Immature natural killer cell (primary cell): ENCODE measurements around the gene PLSCR5. TPM values are rescaled to one million over a fixed set of nuclear protein-coding genes. Genes with fewer than 3 reads are reported as not detected.

Experiments used
- DNase-seq, 3 donors: peaks; one replicate each; pipeline ENCODE4 v3.0.0; 2022; ENCODE audit warnings: mixed read lengths in 1 of 3
- H3K27ac Mint-ChIP-seq, 6 donors: one replicate each; pipeline ENCODE4 v1.8.0; 2020; ENCODE audit warnings: mixed read lengths in 6 of 6, mild to moderate bottlenecking in 5 of 6, inconsistent platforms in 4 of 6, moderate library complexity in 3 of 6
- H3K27me3 Mint-ChIP-seq, 3 donors: one replicate each; pipeline ENCODE4 v1.8.0; 2020 to 2021; ENCODE audit warnings: low read depth in 3 of 3, mild to moderate bottlenecking in 3 of 3, mixed read lengths in 3 of 3, moderate library complexity in 3 of 3, inconsistent platforms in 1 of 3
- H3K36me3 Mint-ChIP-seq, 3 donors: one replicate each; pipeline ENCODE4 v1.8.0; 2020; ENCODE audit warnings: mixed read lengths in 3 of 3, inconsistent platforms in 2 of 3, mild to moderate bottlenecking in 2 of 3
- H3K4me1 Mint-ChIP-seq, 2 donors: one replicate each; pipeline ENCODE4 v1.8.0; 2020; ENCODE audit warnings: inconsistent platforms in 2 of 2, mild to moderate bottlenecking in 2 of 2, mixed read lengths in 2 of 2, moderate library complexity in 1 of 2
- H3K4me3 Mint-ChIP-seq, 5 donors: one replicate each; pipeline ENCODE4 v1.8.0; 2020; ENCODE audit warnings: mild to moderate bottlenecking in 5 of 5, mixed read lengths in 5 of 5, inconsistent platforms in 3 of 5, moderate library complexity in 3 of 5
- H3K9me3 Mint-ChIP-seq, 6 donors: one replicate each; pipeline ENCODE4 v1.8.0; 2020; ENCODE audit warnings: mild to moderate bottlenecking in 6 of 6, mixed read lengths in 6 of 6, inconsistent platforms in 4 of 6, moderate library complexity in 3 of 6
- polyA plus RNA-seq, 3 donors: library from polyadenylated mRNA; unstranded; fragments of 300-500 nt; fragmentation: Illumina TruSeq; gene quantifications; one replicate each; pipeline ENCODE4 v1.2.3, GENCODE V29; 2021

PLSCR5 gene, protein sequence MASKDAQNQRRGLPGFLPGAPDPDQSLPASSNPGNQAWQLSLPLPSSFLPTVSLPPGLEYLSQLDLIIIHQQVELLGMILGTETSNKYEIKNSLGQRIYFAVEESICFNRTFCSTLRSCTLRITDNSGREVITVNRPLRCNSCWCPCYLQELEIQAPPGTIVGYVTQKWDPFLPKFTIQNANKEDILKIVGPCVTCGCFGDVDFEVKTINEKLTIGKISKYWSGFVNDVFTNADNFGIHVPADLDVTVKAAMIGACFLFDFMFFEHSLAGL
- not detected for polyA plus RNA-seq

DNA sequence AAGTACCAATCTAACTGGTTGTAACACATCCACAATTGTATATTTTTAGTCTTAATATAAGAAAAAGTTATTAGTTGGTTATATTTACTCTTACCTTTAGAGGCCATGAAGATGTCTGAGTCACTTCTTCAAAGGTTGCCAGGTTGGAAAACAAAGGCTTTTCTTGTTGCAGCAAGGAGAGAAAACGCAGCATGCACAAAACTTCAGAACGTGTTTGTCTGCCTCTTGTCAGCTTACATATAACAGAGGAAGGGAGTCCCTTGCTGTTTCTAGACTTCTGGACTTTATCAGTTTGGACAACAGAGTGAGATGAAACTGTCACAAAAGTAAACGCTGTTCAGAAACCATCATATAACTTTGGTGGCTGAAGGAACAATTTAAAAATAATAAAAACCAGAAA is at the start of gene PLSCR5:
Gene PLSCR5, minus strand, starts transcription at position 241 of the 400 bp plus-strand sequence. Its CDS starts 134 bp downstream, at position 107.
- Mint-ChIP-seq H3K9me3 (peaks cover 0 to 3% (median 0%) of the 10 kb centered on the region in 6 donors), H3K4me3 (no peak within 1 kb of the TSS), H3K27me3 (no peaks in the 10 kb centered on the region), H3K27ac (no peak within 1 kb of the TSS), H3K4me1 (no peaks in the 10 kb centered on the region), H3K36me3 (no peaks in the 10 kb centered on the region)
- no peak for DNase-seq

DNA sequence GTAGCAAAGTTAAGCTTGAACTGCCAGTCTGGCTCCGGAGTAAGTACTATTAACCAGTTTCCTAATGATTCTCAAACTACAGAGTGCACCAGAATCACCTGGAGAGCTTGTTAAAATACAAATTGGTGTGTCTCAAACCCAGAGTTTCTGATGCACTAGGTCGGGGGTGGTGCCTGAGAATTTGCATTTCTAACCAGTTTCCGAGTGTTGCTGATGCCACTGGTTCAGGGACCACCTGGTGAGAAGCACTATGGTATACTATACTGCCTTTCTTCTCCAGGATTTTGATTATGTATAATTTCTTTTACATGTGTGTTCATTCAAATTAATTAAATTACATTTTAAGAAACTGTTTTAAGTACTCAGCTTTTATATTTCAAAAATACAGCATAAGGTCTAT is 48.8 kb upstream of the PLSCR5 start:
- no peak for DNase-seq
- no peaks in the 10 kb centered on the region for H3K27me3 Mint-ChIP-seq
- peaks cover 0 to 5% (median under 1%) of the 10 kb centered on the region in 6 donors for H3K9me3 Mint-ChIP-seq
- no peak overlapping the region for H3K27ac Mint-ChIP-seq
- H3K36me3 Mint-ChIP-seq: no peaks in the 10 kb centered on the region
- no peaks in the 10 kb centered on the region for H3K4me1 Mint-ChIP-seq
- no peak overlapping the region for H3K4me3 Mint-ChIP-seq

- H3K4me1 Mint-ChIP-seq: no peaks in the 10 kb centered on the region
- no peak overlapping the region for H3K27ac Mint-ChIP-seq
- no peaks in the 10 kb centered on the region for H3K36me3 Mint-ChIP-seq
- no peaks in the 10 kb centered on the region for H3K27me3 Mint-ChIP-seq
- H3K4me3 Mint-ChIP-seq: no peak overlapping the region
- no peaks in the 10 kb centered on the region for H3K9me3 Mint-ChIP-seq
- DNase-seq: no peak
These were observed 45.7 kb upstream of the PLSCR5 start for GRCh38 chr3:146650691-146651442.

DNA sequence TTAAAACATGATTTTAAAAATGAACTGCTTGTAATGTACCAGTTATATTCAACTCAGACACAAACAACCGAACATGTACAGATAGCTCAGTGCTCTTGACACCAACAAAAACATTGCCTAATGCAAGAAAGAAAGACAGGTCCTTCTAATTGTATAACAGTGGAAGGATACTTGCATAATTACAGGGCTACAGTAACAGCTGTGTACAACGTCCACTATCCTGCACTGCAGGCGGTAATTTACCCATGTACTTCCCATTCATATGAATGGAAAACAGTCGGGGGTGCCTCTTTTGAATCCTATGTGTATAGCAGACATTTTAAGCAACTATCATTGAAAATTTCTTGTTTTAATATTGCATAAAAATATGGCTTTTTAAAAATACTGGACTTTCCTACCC is 41.1 kb upstream of the PLSCR5 start:
- peaks cover 0 to 2% (median 0%) of the 10 kb centered on the region in 3 donors for H3K27me3 Mint-ChIP-seq
- DNase-seq: no peak
- H3K4me1 Mint-ChIP-seq: no peaks in the 10 kb centered on the region
- H3K9me3 Mint-ChIP-seq: no peaks in the 10 kb centered on the region
- H3K4me3 Mint-ChIP-seq: no peak overlapping the region
- no peak overlapping the region for H3K27ac Mint-ChIP-seq
- no peaks in the 10 kb centered on the region for H3K36me3 Mint-ChIP-seq

GRCh38 chr3:146640955-146641867 is 36.1 kb upstream of the PLSCR5 start:
- DNase-seq: peak in 2 of 3 donors; percentile 3 to 5
- no peaks in the 10 kb centered on the region for H3K9me3 Mint-ChIP-seq
- H3K4me3 Mint-ChIP-seq: no peak overlapping the region
- H3K36me3 Mint-ChIP-seq: no peaks in the 10 kb centered on the region
- H3K4me1 Mint-ChIP-seq: no peaks in the 10 kb centered on the region
- no peak overlapping the region for H3K27ac Mint-ChIP-seq
- peaks cover under 1 to 4% (median 2%) of the 10 kb centered on the region in 3 donors for H3K27me3 Mint-ChIP-seq

GRCh38 chr3:146640361-146640760 is 35.2 kb upstream of the PLSCR5 start:
- Mint-ChIP-seq H3K27ac (no peak overlapping the region), H3K36me3 (no peaks in the 10 kb centered on the region), H3K27me3 (peaks cover 2 to 4% (median 2%) of the 10 kb centered on the region in 3 donors), H3K4me1 (no peaks in the 10 kb centered on the region), H3K9me3 (no peaks in the 10 kb centered on the region), H3K4me3 (no peak overlapping the region)
- DNase-seq: no peak

DNA sequence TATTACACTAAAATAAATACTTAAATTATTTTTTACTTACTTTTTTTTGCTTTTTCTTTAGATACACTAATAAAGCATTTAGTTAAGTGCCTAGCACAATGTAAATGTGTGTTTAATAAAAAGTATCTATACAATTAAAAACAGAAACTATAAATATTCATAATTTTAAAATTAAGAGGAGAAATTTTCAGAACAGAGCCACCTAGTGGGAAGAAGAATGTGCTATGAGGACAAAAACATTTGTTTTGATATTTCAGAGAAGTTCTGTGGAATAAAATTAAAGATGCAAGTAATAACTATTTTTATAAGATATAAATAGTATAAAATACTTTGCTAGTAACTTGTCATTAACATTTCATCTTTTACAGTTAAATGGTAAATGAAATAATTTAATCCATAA is 33.6 kb upstream of the PLSCR5 start:
- Mint-ChIP-seq H3K4me3 (no peak overlapping the region), H3K27ac (no peak overlapping the region), H3K9me3 (no peaks in the 10 kb centered on the region), H3K27me3 (peaks cover 2 to 7% (median 2%) of the 10 kb centered on the region in 3 donors), H3K4me1 (no peaks in the 10 kb centered on the region), H3K36me3 (no peaks in the 10 kb centered on the region)
- DNase-seq: no peak

DNA sequence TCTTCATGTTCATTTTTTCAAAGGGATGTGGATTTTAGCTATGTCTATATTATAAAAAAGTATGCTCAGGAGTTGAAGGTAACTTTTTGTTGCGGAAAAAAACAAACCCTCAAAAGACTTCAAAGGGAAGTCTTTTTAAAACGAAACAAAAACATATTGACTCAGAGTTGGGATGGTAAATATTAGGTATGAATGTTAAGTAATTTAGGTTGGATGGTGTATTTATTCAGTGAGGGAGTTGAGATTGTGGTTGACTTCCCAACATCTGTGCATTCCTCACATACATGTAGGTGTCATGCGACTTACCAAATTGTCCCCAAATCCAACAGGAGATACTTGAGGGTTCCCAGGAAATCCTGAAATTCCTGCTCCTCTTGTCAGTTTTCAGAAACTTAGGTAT is 32.7 kb upstream of the PLSCR5 start:
- peaks cover 2 to 7% (median 2%) of the 10 kb centered on the region in 3 donors for H3K27me3 Mint-ChIP-seq
- DNase-seq: no peak
- no peak overlapping the region for H3K27ac Mint-ChIP-seq
- H3K9me3 Mint-ChIP-seq: no peaks in the 10 kb centered on the region
- no peaks in the 10 kb centered on the region for H3K4me1 Mint-ChIP-seq
- H3K36me3 Mint-ChIP-seq: no peaks in the 10 kb centered on the region
- H3K4me3 Mint-ChIP-seq: no peak overlapping the region

DNA sequence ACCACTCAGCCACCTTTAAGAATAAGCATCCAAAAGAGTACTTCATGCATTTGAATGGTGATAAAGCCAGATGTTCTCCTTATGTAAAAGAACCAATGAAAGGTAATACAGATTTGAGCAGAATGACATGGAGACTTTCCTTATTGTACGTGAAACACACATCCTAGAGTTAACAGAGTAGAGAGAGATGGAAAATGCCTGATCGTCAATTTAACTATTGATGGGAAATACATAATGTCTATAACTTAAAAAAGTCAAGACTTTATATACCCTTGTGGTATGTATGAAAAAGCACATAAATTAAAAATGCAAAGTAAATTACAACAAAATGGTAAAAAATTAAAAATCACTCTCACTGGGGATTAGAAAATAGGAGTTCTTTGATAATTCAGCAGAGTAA is 31.7 kb upstream of the PLSCR5 start:
- Mint-ChIP-seq H3K9me3 (no peaks in the 10 kb centered on the region), H3K4me3 (no peak overlapping the region), H3K27me3 (peaks cover 2 to 4% (median 2%) of the 10 kb centered on the region in 3 donors), H3K4me1 (no peaks in the 10 kb centered on the region), H3K36me3 (no peaks in the 10 kb centered on the region), H3K27ac (no peak overlapping the region)
- no peak for DNase-seq

DNA sequence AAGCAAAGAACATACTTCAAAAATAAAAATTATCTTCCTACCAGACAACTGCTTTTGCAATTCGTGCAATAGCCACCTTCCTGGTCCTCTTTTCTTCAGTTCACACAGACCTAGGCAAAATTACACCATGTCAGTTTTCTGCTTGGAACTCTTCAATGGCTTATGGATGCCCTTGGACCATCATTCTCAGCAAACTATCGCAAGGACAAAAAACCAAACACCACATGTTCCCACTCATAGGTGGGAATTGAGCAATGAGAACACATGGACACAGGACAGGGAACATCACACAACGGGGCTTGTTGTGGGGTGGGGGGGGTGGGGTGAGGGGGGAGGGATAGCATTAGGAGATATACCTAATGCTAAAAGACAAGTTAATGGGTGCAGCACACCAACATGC is 29.2 kb upstream of the PLSCR5 start:
- H3K27ac Mint-ChIP-seq: no peak overlapping the region
- no peaks in the 10 kb centered on the region for H3K36me3 Mint-ChIP-seq
- no peaks in the 10 kb centered on the region for H3K4me1 Mint-ChIP-seq
- no peak for DNase-seq
- H3K27me3 Mint-ChIP-seq: peaks cover 2 to 3% (median 2%) of the 10 kb centered on the region in 3 donors
- no peaks in the 10 kb centered on the region for H3K9me3 Mint-ChIP-seq
- no peak overlapping the region for H3K4me3 Mint-ChIP-seq

DNA sequence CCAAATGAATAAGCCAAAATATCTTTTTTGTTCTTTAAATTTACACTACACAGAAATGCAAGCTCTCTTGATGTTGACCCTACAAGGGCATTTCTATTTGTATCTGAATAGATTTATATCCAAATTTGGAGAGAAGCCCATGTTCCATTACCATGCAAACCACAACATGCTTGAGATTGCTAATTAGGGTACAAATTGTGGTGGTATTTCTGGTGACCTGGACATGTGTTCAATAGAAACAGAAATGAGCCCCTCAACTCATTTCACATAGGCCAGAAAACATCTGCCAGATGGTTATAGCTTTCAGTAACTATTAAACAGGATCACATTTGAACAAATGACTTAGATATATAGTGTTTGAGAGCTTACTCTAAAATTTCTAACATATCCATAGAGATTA is 23.5 kb upstream of the PLSCR5 start:
- Mint-ChIP-seq H3K36me3 (no peaks in the 10 kb centered on the region), H3K9me3 (peaks cover 0 to 2% (median 0%) of the 10 kb centered on the region in 6 donors), H3K27me3 (peaks cover 0 to 2% (median 0%) of the 10 kb centered on the region in 3 donors), H3K27ac (no peak overlapping the region), H3K4me1 (peaks cover 0 to 11% of the 10 kb centered on the region in 2 donors), H3K4me3 (no peak overlapping the region)
- no peak for DNase-seq

- Mint-ChIP-seq H3K27me3 (peaks cover 0 to 3% (median 0%) of the 10 kb centered on the region in 3 donors), H3K36me3 (no peaks in the 10 kb centered on the region), H3K4me3 (no peak overlapping the region), H3K9me3 (peaks cover 0 to 2% (median 0%) of the 10 kb centered on the region in 6 donors), H3K4me1 (peaks cover 0 to 11% of the 10 kb centered on the region in 2 donors), H3K27ac (no peak overlapping the region)
- no peak for DNase-seq
These were observed 21.4 kb upstream of the PLSCR5 start for GRCh38 chr3:146626403-146627122.

GRCh38 chr3:146625186-146625775 is 20.1 kb upstream of the PLSCR5 start:
- peaks cover 0 to 2% (median 0%) of the 10 kb centered on the region in 6 donors for H3K9me3 Mint-ChIP-seq
- H3K4me1 Mint-ChIP-seq: peaks cover 0 to 11% of the 10 kb centered on the region in 2 donors
- H3K36me3 Mint-ChIP-seq: no peaks in the 10 kb centered on the region
- H3K4me3 Mint-ChIP-seq: peak overlapping the region in 1 of 5 donors; percentile 5
- no peak overlapping the region for H3K27ac Mint-ChIP-seq
- DNase-seq: no peak
- peaks cover 0 to 3% (median 0%) of the 10 kb centered on the region in 3 donors for H3K27me3 Mint-ChIP-seq
